ENCODE data around the gene PXYLP1.

- no peak for TF ChIP-seq EP300 (IDR thresholded peaks at IDR 0.05)
- TF ChIP-seq, protein P1, sequence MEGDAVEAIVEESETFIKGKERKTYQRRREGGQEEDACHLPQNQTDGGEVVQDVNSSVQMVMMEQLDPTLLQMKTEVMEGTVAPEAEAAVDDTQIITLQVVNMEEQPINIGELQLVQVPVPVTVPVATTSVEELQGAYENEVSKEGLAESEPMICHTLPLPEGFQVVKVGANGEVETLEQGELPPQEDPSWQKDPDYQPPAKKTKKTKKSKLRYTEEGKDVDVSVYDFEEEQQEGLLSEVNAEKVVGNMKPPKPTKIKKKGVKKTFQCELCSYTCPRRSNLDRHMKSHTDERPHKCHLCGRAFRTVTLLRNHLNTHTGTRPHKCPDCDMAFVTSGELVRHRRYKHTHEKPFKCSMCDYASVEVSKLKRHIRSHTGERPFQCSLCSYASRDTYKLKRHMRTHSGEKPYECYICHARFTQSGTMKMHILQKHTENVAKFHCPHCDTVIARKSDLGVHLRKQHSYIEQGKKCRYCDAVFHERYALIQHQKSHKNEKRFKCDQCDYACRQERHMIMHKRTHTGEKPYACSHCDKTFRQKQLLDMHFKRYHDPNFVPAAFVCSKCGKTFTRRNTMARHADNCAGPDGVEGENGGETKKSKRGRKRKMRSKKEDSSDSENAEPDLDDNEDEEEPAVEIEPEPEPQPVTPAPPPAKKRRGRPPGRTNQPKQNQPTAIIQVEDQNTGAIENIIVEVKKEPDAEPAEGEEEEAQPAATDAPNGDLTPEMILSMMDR (IDR thresholded peaks at IDR 0.05), result peak; percentile 92 to 98 (median 98)
Observed at GRCh38 chr3:141231101-141231951, at the start of gene PXYLP1.
